ENCODE measurements around the gene POLR2I. TPM values are rescaled to one million over a fixed set of nuclear protein-coding genes. Genes with fewer than 3 reads are reported as not detected.

POLR2I gene
- polyA plus RNA-seq (ENCODE audit: insufficient read length), result 42.6 TPM
- long read RNA-seq, donor 1, transcript POLR2I-207 (6 exons, 493 nt), result minor isoform, 5 of 360 reads
- long read RNA-seq, donor 1, transcript POLR2I-201 (6 exons, 913 nt), result major isoform, 79 of 360 reads
- long read RNA-seq, donor 1, transcript POLR2I-206 (5 exons, 542 nt), result minor isoform, 8 of 360 reads
- long read RNA-seq, donor 1, partial matches to known transcripts, result 266 of 360 reads
- long read RNA-seq, donor 1, other reads (novel, unspliced or antisense), result 0 of 360 reads
- long read RNA-seq, donor 2, transcript POLR2I-206 (5 exons, 542 nt), result minor isoform, 16 of 68 reads
- long read RNA-seq, donor 2, transcript POLR2I-201 (6 exons, 913 nt), result major isoform, 46 of 68 reads
- long read RNA-seq, donor 2, partial matches to known transcripts, result 0 of 68 reads
- long read RNA-seq, donor 2, other reads (novel, unspliced or antisense), result 0 of 68 reads
- long read RNA-seq, donor 3, transcript POLR2I-206 (5 exons, 542 nt), result minor isoform, 7 of 225 reads
- long read RNA-seq, donor 3, transcript POLR2I-201 (6 exons, 913 nt), result major isoform, 66 of 225 reads
- long read RNA-seq, donor 3, partial matches to known transcripts, result 82 of 225 reads
- long read RNA-seq, donor 3, other reads (novel, unspliced or antisense), result 69 of 225 reads
- long read RNA-seq, donor 4, transcript POLR2I-201 (6 exons, 913 nt), result major isoform, 15 of 16 reads
- long read RNA-seq, donor 4, partial matches to known transcripts, result 0 of 16 reads
- long read RNA-seq, donor 4, other reads (novel, unspliced or antisense), result 0 of 16 reads
- long read RNA-seq, donor 5, transcript POLR2I-201 (6 exons, 913 nt), result major isoform, 93 of 108 reads
- long read RNA-seq, donor 5, transcript POLR2I-206 (5 exons, 542 nt), result minor isoform, 12 of 108 reads
- long read RNA-seq, donor 5, partial matches to known transcripts, result 0 of 108 reads
- long read RNA-seq, donor 5, other reads (novel, unspliced or antisense), result 0 of 108 reads
- long read RNA-seq, donor 6, transcript POLR2I-201 (6 exons, 913 nt), result major isoform, 85 of 95 reads
- long read RNA-seq, donor 6, transcript POLR2I-206 (5 exons, 542 nt), result minor isoform, 6 of 95 reads
- long read RNA-seq, donor 6, partial matches to known transcripts, result 0 of 95 reads
- long read RNA-seq, donor 6, other reads (novel, unspliced or antisense), result 0 of 95 reads
- long read RNA-seq, donor 7, transcript POLR2I-206 (5 exons, 542 nt), result minor isoform, 15 of 108 reads
- long read RNA-seq, donor 7, transcript POLR2I-201 (6 exons, 913 nt), result major isoform, 90 of 108 reads
- long read RNA-seq, donor 7, partial matches to known transcripts, result 0 of 108 reads
- long read RNA-seq, donor 7, other reads (novel, unspliced or antisense), result 0 of 108 reads
- long read RNA-seq, donor 8, transcript POLR2I-201 (6 exons, 913 nt), result major isoform, 13 of 16 reads
- long read RNA-seq, donor 8, partial matches to known transcripts, result 0 of 16 reads
- long read RNA-seq, donor 8, other reads (novel, unspliced or antisense), result 0 of 16 reads

DNA sequence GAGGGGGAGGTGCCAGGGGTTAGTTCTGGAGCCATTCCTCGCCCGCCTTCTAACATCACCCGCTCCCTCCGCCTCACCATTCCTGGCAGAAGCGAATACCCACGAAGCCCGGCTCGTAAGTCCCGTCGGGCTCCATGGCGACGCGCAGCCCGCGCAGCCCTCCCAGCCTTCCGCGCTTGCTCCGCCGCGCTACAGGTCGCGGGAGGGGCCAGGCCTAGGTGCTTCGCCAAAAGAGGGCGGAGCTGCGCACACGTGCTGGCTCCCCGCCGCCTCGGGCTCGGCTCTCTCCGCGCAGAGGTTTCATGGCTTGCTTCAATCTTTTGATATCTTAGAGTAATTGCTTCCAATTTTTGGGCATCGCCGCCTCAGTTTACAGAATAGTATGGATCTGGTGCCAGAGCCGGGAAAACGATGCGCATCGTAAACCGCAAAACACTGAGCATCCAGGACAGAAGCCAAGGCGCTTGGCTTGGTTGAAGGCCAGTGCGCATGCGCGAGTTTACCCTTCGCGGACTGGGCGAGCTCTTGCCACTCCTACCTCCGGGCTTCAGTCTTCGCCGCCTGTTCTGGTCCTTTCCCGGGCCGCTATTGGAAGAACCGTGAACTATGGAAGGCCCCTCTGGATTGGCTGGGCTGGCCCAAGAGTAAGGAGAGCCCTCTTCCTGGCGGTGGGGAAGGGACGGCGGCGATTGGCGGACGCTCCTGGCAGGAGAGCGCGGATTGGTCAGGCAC is at the start of gene POLR2I:
POLR2I (minus strand) TSS at position 155 of the 732 bp plus-strand sequence; CDS start at position 136, 19 bp downstream.
- peak; percentile 100 for DNase-seq

DNA sequence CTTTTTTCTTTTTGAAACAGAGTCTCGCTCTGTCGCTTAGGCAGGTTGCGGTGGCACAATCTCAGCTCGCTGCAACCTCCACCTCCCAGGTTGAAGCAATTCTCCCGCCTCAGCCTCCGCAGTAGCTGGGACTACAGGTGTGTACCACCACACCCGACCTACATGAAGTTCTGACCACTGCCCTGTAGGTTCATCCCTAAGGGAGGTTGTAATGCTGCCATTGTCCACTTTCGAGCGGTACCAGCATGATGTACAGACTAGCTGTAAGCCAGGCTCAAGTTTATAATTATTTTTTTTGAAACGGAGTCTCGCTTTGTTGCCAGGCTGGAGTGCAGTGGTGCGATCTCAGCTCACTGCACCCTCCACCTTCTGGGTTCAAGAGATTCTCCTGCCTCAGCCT is 49.1 kb upstream of the POLR2I start:
- DNase-seq, result no peak

DNA sequence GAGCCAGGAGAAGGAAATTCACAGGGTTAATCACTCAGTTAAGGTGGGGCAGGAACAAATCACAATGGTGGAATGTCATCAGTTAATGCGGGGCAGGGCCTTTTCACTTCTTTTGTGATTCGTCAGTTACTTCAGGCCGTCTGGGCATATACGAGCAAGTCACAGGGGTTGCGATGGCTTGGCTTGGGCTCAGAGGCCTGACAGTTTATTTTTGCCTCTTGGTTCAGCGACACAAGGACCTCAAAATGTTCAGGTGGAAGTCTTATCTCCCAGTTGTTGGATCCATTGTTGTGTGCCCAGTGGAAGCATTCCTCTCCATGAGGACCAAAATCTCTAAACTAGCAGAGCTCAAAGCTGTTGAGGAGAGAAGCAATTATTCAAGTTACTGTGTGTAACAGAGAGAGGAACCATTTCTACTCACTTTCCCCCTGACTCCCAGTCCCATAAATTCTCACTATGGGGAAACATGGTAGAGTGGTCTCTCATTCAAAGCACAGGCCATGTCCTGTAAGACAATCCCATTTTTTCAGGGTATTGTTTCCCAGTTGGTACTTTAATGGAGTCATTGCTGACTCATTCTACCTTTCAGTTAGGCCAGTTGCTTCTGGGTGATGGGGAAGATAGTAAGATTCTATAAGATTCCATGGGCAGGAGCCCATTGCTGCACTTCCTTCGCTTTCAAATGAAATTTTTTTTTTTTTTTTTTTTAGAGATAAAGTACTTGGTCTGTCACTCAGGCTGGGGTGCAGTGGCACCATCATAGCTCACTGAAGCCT is 46.3 kb upstream of the POLR2I start:
- DNase-seq, result no peak

DNA sequence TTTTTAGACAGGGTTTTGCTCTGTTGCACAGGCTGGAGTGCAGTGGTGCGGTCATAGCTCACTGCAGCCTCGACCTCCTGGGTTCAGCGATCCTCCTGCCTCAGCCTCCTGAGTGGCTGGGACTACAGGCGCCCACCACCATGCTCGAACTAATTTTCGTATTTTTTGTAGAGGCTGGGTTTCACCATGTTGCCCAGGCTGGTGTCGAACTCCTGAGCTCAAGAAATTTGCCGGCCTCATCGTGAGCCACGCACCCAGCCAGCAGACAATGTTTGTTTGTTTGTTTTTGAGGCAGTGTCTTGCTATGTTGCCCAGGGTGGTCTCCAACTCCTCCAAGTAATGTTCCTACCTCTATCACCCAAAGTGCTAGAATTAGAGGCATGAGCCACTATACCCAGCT is 38.5 kb upstream of the POLR2I start:
- DNase-seq, result no peak

DNA sequence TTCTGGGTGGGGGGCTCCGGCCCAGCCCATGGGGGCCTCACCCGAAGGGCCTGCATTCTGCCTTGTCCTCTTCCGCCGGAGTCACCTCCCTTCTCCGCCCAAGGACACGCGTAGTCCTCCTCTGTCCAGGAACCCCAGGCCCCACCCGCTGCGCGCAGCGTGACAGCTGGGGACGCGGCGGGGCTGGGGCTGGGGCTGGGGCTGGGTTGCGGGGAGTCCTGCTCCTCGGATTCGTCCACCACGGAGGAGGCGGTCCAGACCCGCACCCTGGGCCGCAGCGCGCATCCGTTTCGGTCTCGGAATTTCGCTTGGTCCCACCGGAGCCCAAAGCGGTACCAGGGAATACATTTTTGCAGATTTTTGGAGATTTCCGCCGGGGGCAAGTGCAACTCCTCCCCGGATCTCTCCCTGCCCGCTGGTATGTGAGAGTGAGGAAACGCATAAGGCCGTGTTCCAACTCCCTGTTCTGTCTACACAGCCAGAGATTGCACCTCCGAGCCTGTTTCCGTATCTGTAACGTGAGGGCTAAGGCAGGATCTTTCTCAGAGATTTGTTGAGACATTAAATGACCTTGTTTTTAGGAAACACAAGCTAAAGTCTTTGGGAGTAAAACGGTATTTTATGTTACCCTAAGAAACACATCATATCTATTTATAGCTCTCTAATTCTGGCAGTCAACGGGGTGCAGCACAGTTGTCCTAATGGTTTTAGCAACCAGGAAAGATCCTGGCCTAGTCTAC is 37.8 kb upstream of the POLR2I start, which contains the start of gene COX7A1:
COX7A1 (minus strand) TSS at position 96 of the 740 bp plus-strand sequence; CDS start at position 56, 40 bp downstream.
- peak; percentile 46 for DNase-seq

DNA sequence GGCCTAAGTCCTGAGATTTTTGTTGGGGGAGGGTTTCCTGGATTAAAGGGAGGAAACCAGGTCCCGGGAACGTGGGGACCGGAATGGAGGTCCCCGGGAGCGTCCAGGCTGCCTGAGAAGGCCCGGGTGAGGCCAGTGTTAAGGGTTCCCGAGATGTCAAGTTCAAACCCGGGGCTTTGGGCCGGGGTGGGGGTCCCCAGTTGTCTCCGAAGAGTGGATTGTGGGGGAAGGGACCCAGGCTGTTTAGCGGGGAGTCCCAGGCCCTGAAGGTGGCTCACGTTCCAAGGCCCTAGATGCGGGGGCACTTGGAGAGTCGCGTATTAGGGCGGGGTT is 37.3 kb upstream of the POLR2I start:
- DNase-seq, result no peak

DNA sequence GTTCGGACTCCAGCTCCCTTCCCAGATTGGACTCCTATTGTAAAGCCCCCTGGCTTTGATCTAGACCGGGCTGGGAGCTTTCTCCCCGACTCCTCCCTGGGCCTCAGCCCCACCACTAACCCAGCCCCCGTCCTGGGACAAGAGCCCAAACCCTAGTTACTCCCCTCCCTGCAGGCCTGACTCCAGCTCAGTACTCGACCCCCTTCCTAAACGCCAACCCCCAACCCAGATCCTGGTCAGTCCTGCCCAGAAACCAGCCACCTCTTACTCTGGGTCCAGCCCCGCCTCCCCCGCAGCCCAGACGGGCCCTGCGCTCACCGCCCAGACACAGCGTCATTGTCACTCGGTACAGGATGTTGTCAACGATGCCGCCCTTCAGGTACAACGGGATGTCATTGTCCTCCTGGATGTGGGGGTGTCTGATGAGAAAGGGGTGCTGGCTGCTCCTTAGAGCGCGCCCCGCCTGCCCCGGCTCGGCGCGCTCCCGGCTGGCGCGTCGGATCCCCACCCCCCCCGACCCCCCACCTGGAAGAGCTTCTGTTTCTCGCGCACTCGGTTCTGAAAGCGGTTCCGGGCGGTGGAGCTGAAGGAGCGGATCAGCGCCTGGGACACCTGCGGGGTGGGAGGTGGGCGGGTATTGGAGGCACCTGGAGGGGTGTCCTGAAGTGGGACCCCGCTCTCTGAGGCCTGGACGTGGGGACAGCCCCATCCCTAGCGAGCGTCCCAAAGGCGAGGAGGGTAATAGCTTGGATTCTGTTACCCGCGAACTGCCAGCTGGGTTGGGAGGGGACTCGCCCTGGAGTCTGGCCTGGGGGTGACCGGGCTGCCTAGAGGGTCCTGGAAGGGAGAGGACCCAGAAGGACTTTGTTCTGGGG is 36.7 kb upstream of the POLR2I start:
- DNase-seq, result peak; percentile 55

DNA sequence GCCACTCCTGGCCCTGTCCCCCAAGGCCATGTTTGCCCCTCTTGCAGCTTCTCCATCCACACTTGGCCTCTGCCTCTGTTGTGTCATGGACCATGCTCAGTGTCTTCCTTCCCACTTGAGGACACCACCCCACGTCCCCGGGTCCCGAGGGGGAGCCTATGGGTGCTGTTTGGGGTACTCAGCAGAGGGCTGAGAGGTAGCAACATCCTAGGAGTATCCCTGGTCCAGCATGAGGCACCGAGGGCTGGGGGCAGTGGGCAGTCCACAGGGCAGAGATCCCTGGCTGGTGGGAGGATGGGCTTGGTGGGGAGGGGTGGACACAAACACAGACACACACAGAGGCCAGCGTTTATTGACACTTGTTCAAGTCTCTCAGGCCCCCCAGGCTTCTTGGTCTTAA is 35.9 kb upstream of the POLR2I start:
- DNase-seq, result no peak

DNA sequence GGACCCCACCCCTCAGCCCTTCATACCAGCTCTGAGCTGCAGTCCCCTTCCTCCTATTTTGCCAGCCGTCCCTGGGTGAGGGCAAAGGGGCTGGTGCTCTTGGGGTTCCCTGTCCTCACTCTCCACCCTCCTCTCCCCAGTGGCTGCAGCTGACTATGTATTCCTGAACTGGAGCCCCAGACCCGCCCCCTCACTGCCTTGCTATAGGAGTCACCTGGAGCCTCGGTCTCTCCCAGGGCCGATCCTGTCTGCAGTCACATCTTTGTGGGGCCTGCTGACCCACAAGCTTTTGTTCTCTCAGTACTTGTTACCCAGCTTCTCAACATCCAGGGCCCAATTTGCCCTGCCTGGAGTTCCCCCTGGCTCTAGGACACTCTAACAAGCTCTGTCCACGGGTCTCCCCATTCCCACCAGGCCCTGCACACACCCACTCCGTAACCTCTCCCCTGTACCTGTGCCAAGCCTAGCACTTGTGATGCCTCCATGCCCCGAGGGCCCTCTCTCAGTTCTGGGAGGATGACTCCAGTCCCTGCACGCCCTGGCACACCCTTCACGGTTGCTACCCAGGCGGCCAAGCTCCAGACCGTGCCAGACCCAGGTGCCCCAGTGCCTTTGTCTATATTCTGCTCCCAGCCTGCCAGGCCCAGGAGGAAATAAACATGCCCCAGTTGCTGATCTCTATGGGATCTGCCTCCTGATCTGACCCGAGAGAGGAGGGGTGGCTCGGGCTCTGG is 35.2 kb upstream of the POLR2I start:
- DNase-seq, result no peak

DNA sequence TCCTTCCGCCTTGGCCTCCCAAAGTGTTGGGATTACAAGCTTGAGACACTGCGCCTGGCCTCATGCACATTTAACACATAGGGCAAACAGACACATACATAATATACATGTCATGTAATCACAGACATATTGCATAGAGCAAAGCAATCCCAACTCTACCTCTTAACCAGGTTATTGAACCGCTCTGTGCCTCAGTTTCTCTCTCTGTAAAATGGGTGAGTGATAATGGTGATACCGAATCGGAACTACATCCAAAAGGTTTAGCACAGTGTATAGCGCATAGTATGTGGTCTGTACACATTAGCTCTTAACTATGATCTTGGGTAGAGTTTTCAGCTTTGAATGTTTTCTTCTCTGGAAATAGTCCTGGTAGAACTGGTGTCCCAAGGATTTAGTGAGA is 29.9 kb upstream of the POLR2I start:
- DNase-seq, result no peak

DNA sequence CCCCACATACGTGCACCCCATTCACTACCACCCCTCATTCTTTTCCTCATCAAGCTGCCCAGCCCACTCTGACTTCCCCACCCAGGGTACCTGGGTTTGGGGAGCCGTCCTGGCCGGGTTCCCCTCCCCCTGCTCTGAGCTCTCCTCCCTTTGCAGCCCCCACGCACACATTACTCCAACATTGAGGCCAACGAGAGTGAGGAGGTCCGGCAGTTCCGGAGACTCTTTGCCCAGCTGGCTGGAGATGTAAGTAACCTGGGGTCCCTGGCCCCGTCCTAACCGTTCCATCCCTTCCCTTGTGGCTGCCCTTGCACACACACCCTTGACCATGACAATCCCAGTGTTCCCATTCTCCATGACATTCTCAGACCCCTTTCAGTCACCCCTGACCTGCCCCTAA is 27.8 kb upstream of the POLR2I start:
- DNase-seq, result no peak

DNA sequence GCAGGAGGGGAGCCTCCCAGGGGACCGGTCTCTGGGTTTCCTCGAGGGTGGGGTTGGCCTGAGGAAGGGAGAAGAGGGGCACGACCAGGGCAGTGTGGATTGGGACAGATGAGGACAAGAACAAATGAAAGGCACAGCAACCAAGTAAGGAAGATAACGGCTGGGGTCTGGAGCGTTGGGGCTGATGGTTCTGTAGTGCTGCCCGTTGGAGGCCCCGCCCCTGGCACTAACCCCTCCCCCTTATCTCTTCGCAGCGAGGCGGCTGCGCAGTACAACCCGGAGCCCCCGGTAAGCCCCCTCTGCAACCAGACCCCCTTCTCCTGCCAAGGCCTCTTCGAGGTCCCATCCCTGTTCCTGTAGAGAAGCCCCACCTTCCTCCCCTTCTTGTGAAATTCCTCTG is 27.4 kb upstream of the POLR2I start:
- no peak for DNase-seq

DNA sequence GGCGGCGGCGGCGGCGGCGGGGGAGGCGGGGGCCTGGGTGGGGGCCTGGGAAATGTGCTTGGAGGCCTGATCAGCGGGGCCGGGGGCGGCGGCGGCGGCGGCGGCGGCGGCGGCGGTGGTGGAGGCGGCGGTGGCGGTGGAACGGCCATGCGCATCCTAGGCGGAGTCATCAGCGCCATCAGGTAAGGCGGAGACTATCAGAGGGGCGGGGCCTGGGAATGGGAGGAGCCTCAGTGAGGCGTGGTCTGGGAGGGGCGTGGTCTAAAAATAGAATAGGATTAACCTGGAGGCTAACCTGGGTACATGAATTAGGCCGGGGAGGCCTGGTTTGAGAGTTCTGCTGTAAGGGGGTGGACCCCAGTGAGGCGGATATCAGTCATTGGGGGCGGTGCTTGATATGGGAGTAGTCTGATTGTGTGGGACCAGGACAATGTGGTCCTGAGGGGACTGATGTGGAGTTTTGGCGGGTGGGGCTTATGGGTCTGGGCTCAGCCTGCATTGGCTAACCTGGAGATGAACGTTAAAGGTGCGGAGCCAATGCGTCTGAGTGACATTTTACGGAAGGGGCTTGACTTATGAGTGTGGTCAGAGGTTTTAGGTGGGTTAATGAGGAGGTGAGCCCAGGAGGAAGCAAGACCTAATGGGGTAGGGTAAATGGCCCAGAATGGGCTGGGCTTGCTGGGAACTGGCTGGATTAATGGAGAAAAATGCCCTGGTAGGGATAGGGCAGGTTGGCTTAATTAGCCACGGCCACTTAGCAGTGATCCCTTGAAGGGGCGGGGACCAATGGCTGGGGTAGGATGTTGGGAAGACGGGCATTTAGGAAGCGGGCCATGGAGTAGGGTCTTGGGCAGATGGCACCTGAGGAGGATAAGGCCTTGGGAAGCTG is 26.6 kb upstream of the POLR2I start:
- DNase-seq, result peak; percentile 77

DNA sequence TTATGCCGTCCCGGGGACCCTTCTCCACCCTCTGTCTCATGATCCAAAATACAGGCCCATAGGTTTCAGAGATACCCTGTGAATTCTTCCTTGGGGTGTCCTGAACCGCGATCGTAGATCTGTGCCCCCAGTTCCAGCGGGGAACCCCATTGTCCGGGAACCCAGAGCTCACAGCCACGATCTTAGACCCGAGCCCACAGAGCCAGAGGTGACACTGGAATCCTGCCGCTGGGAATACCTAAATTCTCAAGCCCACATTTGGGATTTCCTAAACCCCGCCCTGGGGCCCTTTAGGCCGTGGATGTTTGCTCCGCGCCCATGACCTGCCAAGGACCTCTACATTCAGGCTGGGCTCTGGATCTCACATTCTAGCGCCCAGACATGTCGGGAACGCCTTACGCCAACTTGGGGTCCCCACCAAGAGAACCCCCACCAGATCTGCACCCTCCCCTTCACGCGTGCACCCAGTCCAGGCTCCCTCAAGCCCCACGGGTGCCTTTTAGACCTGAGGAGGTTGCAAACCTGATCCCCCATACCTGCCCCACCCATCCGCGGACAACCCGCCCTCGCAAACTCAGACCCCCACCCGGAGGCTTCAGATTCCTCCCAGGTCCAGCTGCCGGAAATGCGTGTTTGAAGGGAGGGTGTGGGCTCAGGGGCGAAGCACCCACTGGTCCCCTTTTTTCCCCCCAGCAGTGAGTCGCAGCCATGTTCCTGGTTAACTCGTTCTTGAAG is 25.8 kb upstream of the POLR2I start:
- DNase-seq, result peak; percentile 36

DNA sequence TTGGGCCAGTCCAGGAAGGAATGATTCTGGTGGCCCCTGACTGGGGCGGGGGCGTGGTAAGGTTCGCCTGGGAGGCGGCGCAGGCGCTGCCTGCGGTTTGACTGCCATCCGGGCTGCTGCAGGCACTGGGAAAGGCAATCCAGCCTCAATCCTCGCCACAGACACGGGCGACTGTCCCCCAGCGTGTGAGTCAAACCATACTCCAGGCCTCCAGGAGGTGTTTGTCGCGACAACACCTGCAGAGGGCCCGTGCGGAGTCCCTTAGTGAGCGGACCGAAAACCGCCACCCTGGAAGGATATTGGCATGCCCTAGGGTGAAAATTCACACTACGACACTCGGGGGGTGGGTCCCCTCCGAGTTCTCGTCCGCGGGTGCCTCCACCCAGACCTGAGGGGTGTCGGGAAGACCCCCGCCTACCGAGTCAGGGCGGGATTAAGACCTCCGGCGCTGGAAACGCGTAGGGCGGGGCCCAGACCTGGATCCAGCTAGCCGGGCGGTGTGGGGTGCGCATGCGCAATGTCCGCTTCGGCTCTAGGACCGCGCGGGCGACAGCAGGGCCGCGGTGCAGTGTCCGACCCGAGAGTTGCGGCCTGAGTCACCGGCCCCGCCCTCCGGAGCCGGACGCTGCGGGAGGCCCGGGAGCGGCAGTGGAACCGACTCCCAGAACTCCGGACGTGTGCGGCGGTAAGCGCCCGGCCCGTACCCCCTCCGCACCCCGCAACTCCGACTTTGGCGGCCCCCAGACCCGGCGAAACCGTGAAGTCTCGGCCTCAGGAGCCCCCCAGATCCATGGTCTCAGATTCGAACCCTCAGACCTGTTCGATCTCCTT is 25.0 kb upstream of the POLR2I start, which contains the start of gene CAPNS1:
CAPNS1 (plus strand) TSS at position 594 of the 831 bp plus-strand sequence. CDS start 946 bp downstream, outside the sequence.
- DNase-seq, result peak; percentile 98

Measured in left kidney (tissue), 8 donors.